H1 (cell line): ENCODE results near the gene NRAS. TPM values are rescaled to one million over a fixed set of nuclear protein-coding genes. Genes with fewer than 3 reads are reported as not detected.

ENCODE experiments used
- EZH2 ChIP-seq: fragments of 200-600 bp; sonication (generic); IDR thresholded peaks from 2 replicates; pipeline ENCODE4 v1.7.1; 2012; ENCODE audit warnings: low read depth, mild to moderate bottlenecking, moderate library complexity, low read length, inconsistent platforms; ENCODE audit not compliant: severe bottlenecking
- HDAC6 ChIP-seq: IDR thresholded peaks from one replicate; pipeline ENCODE4 v1.7.1; 2012; ENCODE audit warnings: low read depth, mild to moderate bottlenecking, inconsistent platforms, low read length, moderate library complexity
- NRF1 ChIP-seq: IDR thresholded peaks from 2 replicates; pipeline ENCODE4 v1.6.1; 2011; ENCODE audit warnings: mild to moderate bottlenecking, low read depth, low read length, improper control_type of control experiment
- POLR2A ChIP-seq, 2 experiments: IDR thresholded peaks; 1 replicate in 1 of 2; 2 replicates in 1 of 2; pipeline ENCODE4 v1.6.1; 2011; ENCODE audit warnings: low read depth in 2 of 2, low read length in 2 of 2, mild to moderate bottlenecking in 2 of 2; ENCODE audit errors: control extremely low read depth in 1 of 2
- POU5F1 ChIP-seq: IDR thresholded peaks from 2 replicates; pipeline ENCODE4 v1.6.1; 2011; ENCODE audit warnings: low read depth, mild to moderate bottlenecking, low read length, moderate library complexity
- RBBP5 ChIP-seq: IDR thresholded peaks from 2 replicates; pipeline ENCODE4 v1.7.1; 2012; ENCODE audit warnings: low read depth, mild to moderate bottlenecking, inconsistent platforms, low read length, moderate library complexity, borderline replicate concordance
- RFX5 ChIP-seq: IDR thresholded peaks from 2 replicates; pipeline ENCODE4 v1.6.1; 2011; ENCODE audit warnings: low read depth, low read length, improper control_type of control experiment, borderline replicate concordance
- SAP30 ChIP-seq: fragments of 300-600 bp; sonication (generic); IDR thresholded peaks from 2 replicates; pipeline ENCODE4 v1.7.1; 2012; ENCODE audit warnings: low read length, moderate library complexity, mild to moderate bottlenecking, inconsistent platforms; ENCODE audit not compliant: insufficient read depth, insufficient replicate concordance
- SRF ChIP-seq: IDR thresholded peaks from 2 replicates; pipeline ENCODE4 v1.6.1; 2011; ENCODE audit warnings: mild to moderate bottlenecking, low read depth, low read length, moderate library complexity
- polyA plus RNA-seq, 7 experiments: library from polyadenylated mRNA; depleted of rRNA in 3 of 7; stranded (reverse) in 5 of 7; unstranded in 2 of 7; fragments of >200 nt in 5 of 7; fragments of 200-250 nt in 2 of 7; gene quantifications; 1 replicate in 5 of 7; 2 replicates in 1 of 7; 4 replicates in 1 of 7; pipeline versions ENCODE4 v1.2.1 to v1.2.3, GENCODE V29; 2011 to 2013; ENCODE audit warnings: missing spikeins in 2 of 7, mixed read lengths in 2 of 7
- total RNA-seq: library from RNA; stranded (reverse); fragmentation: NEBNext Ultra II Directional; extraction: Animal tissue kit (Norgen Biotek cat#: 25700); gene quantifications from 2 replicates; pipeline ENCODE4 v1.2.1, GENCODE V29; 2021
- TF ChIP-seq, protein P1 (sequence below): fragments of 300-600 bp; sonication (generic); IDR thresholded peaks from 2 replicates; pipeline ENCODE4 v1.7.1; 2012; ENCODE audit warnings: low read length, moderate library complexity, mild to moderate bottlenecking, inconsistent platforms; ENCODE audit not compliant: insufficient replicate concordance

The NRAS gene
- total and polyA plus RNA-seq, 2 of the 8 experiments (the other 6 are each of a cell fraction or from before 2014, with no cell fraction given) = 24.5 to 65.1 TPM

- TF ChIP-seq RBBP5 = no peak
- no peak for TF ChIP-seq POU5F1
- TF ChIP-seq SAP30 = no peak
- TF ChIP-seq SRF = peak; percentile 76
- no peak for TF ChIP-seq RFX5
- TF ChIP-seq NRF1 = 0 out of 2 replicates have a peak, but pooled peaks have one; percentile 23
- TF ChIP-seq EZH2 = no peak
- TF ChIP-seq, protein P1, sequence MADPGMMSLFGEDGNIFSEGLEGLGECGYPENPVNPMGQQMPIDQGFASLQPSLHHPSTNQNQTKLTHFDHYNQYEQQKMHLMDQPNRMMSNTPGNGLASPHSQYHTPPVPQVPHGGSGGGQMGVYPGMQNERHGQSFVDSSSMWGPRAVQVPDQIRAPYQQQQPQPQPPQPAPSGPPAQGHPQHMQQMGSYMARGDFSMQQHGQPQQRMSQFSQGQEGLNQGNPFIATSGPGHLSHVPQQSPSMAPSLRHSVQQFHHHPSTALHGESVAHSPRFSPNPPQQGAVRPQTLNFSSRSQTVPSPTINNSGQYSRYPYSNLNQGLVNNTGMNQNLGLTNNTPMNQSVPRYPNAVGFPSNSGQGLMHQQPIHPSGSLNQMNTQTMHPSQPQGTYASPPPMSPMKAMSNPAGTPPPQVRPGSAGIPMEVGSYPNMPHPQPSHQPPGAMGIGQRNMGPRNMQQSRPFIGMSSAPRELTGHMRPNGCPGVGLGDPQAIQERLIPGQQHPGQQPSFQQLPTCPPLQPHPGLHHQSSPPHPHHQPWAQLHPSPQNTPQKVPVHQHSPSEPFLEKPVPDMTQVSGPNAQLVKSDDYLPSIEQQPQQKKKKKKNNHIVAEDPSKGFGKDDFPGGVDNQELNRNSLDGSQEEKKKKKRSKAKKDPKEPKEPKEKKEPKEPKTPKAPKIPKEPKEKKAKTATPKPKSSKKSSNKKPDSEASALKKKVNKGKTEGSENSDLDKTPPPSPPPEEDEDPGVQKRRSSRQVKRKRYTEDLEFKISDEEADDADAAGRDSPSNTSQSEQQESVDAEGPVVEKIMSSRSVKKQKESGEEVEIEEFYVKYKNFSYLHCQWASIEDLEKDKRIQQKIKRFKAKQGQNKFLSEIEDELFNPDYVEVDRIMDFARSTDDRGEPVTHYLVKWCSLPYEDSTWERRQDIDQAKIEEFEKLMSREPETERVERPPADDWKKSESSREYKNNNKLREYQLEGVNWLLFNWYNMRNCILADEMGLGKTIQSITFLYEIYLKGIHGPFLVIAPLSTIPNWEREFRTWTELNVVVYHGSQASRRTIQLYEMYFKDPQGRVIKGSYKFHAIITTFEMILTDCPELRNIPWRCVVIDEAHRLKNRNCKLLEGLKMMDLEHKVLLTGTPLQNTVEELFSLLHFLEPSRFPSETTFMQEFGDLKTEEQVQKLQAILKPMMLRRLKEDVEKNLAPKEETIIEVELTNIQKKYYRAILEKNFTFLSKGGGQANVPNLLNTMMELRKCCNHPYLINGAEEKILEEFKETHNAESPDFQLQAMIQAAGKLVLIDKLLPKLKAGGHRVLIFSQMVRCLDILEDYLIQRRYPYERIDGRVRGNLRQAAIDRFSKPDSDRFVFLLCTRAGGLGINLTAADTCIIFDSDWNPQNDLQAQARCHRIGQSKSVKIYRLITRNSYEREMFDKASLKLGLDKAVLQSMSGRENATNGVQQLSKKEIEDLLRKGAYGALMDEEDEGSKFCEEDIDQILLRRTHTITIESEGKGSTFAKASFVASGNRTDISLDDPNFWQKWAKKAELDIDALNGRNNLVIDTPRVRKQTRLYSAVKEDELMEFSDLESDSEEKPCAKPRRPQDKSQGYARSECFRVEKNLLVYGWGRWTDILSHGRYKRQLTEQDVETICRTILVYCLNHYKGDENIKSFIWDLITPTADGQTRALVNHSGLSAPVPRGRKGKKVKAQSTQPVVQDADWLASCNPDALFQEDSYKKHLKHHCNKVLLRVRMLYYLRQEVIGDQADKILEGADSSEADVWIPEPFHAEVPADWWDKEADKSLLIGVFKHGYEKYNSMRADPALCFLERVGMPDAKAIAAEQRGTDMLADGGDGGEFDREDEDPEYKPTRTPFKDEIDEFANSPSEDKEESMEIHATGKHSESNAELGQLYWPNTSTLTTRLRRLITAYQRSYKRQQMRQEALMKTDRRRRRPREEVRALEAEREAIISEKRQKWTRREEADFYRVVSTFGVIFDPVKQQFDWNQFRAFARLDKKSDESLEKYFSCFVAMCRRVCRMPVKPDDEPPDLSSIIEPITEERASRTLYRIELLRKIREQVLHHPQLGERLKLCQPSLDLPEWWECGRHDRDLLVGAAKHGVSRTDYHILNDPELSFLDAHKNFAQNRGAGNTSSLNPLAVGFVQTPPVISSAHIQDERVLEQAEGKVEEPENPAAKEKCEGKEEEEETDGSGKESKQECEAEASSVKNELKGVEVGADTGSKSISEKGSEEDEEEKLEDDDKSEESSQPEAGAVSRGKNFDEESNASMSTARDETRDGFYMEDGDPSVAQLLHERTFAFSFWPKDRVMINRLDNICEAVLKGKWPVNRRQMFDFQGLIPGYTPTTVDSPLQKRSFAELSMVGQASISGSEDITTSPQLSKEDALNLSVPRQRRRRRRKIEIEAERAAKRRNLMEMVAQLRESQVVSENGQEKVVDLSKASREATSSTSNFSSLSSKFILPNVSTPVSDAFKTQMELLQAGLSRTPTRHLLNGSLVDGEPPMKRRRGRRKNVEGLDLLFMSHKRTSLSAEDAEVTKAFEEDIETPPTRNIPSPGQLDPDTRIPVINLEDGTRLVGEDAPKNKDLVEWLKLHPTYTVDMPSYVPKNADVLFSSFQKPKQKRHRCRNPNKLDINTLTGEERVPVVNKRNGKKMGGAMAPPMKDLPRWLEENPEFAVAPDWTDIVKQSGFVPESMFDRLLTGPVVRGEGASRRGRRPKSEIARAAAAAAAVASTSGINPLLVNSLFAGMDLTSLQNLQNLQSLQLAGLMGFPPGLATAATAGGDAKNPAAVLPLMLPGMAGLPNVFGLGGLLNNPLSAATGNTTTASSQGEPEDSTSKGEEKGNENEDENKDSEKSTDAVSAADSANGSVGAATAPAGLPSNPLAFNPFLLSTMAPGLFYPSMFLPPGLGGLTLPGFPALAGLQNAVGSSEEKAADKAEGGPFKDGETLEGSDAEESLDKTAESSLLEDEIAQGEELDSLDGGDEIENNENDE = no peak
- peak; percentile 62 to 91 for TF ChIP-seq POLR2A (IDR thresholded peaks at IDR 0.05; ENCODE audit: control extremely low read depth in 1 of 2, low read depth in 2 of 2, low read length in 2 of 2)
- TF ChIP-seq HDAC6 = no peak
Observed at GRCh38 chr1:114716304-114717170, at the start of gene NRAS (continued).
